GM21529 (cell line): ENCODE results near the gene RNF186.
"Not testable (repeated sequence)": the region's sequence is repeated elsewhere in the genome, so short reads cannot be mapped to it uniquely, and the experiment has no call there.

ENCODE experiments used
- ATAC-seq: cut with Tn5 transposase; IDR thresholded peaks from one replicate; pipeline ENCODE4 v1.9.1; 2021; ENCODE audit not compliant: unreplicated experiment

RNF186 gene

DNA sequence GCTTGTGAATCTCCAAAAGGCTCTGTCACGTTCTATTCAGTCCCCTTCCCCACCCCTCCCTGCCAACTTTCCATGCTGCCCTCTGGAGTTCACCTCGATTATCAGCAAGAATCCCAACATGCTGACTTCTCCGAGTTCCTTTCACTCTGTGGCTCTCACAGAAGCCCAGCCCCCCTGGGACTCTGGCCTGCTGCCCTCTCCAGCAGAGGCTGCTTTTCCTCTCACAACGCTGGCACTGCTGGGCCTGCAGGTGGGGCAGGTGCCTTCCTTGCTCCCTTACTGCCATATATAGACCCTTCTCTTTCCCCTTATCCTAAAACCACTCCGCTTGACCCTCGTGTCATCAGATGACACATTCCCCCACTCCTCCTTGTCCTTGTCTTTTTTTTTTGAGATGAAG is 10.2 kb upstream of the RNF186 start:
- ATAC-seq: no peak

DNA sequence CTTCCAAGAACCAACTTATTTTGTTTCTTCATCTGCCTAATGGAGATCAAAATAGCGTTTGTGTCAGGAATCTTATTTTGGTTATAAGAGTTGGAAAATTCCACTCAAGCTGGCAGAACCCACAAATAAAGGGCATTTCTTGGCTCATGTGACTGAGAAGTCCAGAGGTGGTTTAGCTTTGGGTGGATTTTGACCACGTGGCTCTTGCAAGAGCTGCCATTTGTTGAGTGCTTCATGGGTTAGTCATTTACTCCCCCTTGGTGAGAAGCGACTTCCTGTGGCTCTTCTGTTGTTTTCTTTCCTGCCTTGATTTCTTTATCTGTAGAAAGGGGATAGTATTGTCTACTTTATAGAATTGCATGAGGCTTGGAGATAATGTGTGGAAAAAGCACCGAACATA is 9.5 kb upstream of the RNF186 start:
- ATAC-seq: no peak

DNA sequence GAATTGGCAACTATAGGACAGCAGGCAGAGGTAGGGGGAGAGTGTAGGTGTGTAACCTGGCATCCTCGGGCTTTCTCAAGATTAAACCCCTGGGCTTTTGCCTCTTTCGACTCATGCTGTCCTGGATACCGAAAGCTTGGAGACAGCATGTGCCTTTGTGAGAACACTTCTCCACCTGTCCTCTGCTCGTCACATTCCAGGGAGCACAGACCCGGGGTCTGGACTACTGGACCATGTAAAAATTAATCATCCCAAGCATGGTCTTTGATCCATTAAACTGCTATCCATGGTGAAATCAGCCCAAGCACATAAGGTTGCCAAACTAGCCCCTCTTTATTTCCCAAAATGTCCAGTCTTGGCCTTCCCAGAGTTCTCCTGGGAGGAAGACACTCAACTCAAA is 9.0 kb upstream of the RNF186 start:
- no peak for ATAC-seq

DNA sequence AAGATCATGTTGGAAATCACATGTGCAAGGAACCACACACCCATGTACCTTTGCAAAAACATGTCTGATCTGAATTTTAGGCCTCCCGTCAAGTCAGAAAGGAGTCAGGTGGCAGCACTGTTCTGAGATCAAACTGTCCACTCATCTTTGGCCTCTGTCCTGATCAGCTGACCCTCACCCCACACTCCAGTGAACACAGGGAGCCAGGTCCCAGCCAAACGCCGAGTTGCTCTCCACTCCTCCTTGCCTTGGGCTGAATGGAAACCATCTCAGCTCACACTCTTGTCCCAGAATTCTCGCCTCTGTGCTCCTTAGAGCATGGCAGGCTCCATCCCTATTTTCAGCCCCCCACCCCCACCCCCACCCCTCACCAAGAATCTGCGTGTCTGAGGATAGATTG is 4.6 kb upstream of the RNF186 start:
- ATAC-seq: no peak

DNA sequence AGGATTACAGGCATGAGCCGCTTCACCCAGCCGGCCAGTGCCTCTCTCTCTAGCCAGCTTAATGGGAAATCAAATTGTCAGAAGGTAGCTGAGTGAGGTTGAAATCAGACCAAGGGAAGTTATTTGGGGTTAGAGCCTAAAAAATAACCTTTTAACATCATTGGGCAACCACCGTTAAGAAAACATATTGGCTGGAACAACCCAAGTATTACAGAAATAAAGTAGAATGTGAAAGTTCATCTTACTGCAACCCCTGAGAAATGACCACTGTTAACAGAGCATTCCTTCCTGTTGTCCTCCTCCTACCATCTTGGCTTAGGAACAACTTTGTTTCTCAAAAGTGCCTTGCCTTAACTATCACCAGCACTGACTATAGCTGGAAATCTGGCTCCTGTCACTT is 3.2 kb upstream of the RNF186 start:
- no peak for ATAC-seq

DNA sequence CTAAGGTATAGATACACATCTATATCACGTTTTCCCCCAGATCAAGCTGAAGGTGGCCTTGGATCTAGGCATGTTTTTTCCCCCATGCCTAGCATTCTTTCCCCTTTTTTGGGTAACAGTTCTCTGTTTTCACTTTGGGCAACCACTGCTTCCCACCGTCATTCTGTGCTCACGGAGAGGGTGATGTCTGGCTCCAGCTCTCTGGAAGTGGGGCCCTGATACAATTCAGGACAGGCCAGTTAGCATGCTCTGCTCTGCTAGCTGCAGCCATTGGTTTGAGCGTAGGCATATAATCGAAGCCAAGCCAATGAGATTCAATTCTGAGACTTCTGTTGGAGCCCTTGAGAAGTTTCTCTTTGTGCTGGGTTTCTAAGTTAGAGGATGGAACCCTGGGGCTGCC is 2.1 kb upstream of the RNF186 start:
- ATAC-seq: no peak

DNA sequence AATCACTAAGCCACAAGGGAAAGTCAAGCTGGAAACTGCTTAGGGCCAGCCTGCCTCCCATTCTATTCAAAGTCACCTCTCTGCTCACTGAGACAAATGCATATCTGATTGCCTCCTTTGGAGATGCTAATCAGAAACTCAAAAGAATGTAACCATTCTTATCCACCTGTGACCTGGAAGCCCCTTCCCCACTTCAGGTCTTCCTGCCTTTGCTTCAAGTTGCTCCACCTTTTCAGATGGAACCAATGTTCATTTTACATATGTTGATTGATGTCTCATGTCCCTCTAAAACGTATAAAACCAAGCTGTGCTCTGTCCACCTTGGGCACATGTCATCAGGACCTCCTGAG is 1.6 kb upstream of the RNF186 start:
- ATAC-seq: not testable (repeated sequence)

DNA sequence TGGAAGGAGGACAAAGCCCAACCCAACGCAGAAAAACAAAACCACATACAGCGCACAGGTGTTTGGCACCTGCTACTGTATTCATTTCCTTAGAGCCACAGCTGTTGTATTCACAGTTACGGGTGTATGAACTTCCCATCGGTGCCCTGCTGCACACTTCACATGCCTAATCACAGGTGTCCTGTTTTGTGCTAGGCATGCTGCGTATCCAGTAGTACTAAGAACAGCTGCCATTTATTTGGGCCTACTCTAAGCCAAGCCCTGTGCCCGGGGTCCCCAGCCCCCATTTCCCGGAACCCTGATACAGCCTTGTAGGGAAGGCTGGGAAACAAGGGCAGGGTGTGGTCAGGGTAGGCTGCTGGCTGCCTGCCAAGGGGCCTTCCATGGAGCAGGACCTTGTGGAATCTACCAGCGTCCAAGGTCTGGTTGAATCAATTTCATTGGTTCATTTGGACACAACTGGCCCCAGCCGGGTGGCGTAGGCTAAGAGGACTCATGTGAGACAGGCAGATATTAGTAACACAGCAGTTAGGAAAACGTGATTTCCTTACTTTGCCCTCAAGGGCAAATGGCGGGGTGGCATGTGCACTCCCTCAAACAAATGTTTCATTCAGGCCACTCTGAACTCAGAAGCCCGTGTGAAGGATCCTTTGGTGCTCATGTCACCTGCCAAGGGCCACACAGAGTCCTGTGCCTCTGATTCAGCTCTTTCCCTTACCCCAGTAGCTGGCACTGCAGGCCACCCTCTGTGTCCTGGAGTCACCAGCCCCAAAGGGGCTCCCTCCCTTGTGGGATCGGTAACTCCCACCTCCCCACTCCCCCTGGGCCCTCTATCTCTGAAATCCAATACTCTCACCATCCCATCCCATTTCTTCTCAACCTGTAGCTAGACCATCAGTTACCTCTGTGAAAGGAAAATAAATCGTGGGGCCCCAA is 986 bp upstream of the RNF186 start:
- ATAC-seq: no peak

DNA sequence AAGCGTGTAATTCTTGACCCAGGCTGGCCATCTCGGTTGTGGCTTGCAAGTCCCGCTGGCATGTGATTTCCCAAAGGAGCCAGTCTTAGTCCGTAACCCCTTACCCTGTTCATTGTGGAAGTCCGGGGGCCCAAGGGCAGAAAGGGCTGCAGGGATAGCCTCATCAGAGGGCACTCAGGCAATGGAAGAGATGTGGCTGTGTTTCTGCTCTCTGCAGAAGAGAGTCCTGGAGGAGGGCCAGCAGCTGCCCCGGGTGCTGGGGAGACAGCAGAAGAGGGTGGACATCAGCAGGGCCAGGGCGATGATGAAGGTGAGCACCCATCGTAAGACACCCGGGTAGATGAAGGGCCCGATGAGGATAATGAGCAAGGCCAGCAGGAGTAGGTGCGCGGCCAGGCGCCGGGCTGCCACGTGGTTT is 830 bp downstream of the RNF186 start:
- no peak for ATAC-seq

DNA sequence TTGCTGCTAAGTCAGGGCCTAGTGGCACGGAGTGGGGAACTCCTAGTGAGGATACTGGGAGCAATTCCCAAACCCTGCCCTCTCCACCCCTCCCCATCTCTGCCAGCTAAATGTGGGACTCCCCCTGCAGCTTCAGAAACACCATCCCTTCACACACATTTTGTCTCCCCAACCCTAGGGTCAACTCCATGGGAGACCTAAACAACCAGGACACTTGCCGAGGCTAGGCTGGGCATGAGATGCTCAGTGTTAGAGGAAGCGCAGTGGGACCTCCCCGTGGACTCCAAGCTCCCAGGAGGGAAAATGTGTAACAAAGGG is 1.5 kb downstream of the RNF186 start:
- ATAC-seq: no peak

DNA sequence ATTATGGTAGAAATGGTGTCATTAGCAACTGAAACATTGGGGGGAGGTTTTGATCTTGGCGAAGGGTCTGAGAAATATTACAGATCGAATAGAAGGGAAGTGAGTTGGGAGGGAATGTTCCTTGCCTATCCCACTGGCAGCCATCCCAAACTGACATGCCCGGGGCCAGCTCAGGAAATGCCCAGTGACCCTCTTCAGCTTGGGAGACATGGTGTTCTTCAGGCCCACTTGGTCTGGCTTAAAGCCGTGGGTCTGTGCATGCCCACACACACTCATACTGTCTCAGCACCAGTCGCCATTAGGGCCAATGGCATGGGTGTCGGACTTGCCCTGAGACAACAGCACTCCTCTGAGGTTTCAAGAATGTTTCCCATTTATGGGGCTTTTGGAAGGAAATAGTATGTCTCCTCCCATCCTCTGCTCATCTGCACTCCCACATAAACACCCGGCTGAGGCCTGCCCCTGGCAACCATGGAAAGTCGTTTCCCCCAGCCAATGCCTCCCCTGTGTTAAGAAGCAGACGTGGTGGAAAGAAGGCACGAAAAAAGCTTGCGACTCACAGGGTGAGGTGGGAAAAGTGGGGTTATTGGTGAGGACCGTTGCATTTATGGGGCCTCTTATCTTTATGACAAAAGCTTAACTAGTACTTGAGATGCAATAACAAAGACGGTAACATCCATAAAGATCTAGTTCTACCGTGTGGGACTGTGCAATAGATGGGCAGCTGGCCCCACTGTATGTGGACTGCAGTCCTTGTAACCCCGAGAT is 2.0 kb downstream of the RNF186 start:
- no peak for ATAC-seq

DNA sequence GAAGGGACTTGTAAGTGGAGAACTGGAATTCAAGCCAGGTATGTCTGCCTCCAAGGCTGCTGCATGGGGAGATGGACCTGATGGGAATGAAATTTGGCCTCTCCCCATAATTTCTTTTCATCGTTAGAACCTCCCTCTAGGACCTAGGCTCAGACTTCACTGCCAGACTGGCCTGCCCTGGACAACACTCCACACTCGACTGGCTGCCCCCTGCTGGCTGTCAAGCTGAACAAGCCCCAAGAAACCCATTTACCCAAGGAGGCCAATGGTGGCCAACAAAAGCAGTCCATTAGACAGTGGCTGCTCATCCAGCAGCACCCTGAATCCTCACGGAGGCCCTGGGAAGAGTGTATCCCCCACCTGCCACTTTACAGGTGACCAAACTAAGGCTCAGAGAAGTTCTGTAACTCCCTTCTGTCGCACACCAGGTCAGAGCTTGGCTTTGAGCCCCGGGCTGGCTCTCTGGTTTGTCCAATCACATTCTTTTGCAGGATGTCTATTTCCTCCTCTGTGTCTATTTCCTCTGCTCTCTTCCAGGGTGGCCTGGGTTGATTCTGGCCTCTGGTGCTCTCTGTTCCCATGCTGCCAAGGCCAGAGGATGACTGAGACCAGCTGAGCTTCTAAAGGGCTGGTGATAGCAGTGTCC is 3.8 kb downstream of the RNF186 start:
- ATAC-seq: no peak

DNA sequence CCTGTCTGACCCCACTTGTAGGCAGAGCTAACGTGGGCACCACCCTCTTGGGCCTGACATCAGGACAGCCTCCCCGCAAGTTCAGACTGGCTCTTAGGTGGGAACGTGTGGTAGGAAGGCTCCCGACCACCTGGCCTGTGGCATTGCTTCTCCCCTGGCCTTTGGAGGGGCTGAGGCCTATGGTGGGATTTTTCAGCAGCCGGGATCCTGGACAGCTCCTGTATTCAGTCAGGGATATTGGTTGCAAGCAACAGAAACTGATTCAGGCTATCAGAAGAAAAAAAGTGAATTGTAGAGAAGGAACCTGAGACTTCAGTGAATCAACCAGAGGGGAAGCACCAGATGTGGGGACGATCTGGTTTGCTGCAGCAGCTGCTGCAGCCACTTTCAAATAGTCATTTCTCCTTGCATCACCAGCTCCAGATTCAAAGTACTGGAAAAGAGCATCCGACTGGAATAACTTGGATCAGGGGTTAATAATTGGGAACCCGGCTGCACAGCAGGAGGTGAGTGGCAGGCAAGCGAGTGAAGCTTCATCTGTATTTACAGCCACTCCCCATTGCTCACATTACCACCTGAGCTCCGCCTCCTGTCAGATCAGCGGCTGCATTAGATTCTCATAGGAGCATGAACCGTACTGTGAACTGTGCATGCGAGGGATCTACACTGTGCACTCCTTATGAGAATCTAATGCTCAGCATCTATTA is 5.9 kb downstream of the RNF186 start:
- ATAC-seq: no peak

DNA sequence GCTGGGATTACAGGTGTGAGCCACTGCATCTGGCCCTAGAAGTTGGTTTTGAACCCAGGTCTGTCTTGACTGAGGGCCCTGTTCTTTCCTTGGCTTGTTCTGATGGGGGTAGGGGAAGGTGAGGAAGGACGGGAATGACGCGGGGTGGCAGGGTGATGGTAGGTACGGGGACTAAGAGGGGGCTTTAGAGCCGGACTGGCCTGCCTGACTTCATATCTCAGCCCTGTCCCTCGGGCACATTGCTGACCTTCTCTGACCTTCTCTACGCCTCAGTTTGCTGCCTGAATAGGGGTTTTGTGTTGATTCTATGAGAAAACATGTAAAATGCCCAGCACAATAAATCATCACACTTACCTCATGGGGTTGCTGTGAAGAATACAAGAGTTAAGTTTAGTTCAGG is 6.7 kb downstream of the RNF186 start:
- no peak for ATAC-seq

DNA sequence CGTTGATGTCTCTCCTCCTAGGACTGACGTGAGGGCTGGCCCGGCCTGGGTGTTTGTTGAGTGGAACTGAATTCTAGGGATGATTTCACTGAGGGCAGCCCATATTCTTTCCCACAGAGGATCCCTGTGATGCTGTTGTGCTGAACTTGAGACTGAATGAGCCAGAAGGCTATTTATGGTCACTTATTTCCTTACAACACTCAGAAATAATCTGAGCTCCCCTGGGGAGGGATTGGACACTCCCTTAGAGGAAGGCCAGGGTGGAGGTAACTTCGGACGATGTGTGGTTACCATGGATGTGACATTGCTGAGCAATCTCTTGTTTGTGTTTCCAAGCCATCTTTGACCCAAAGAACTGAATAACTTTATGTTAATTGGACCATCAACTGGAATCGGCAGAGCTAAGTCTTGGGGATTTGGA is 10.2 kb downstream of the RNF186 start:
- no peak for ATAC-seq

DNA sequence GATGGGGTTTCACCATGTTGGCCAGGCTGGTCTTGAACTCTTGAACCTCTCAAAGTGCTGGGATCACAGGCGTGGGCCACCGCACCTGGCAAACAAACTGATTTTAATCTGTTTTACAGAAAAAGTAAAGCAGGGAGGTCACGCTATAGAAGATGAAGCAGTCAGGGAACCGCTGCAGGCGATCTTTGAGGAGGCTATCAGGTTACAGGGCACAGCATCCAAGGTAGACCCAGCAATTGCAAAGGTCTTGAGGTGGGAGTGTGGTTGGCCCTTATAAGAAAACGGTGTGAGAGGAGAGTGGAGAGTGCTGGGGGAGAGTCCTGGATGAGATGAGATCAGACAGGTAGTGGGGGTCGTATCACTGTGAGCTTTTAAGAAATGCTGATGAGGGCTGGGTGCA is 12.8 kb downstream of the RNF186 start:
- ATAC-seq: no peak

DNA sequence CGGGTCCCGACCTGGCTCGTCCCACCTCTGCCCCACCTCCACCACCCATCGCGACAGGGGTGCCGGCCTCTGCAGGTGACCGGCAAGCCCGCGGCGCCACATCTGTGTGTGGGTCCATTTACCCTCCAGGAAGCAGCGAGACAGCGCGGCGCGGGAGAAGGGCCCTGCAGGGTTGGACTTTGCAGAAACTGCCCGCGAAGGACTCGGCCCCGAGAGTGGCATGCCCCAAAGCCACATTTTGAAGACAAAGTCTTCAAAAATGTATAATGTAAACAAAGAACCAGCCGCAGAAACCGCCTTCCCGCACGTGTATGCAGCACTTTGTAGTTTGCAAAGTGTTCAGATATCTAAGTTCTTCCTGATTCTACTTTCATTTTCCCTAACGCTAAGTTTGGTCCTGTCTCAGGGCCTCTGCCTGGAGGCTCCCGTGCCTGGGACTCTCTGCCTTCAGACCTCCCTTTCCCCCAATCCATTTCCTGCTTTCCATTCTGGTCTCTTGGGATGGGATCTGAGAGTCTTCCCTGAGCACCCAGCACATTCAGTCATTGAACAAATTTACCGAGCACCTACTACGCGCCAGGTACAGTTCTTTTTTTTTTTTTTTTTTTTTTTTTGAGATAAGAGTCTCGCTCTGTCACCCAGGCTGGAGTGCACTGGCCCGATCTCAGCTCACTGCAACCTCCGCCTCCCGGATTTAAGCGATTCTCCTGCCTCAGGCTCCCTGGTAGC is 14.8 kb downstream of the RNF186 start:
- peak; percentile 44 for ATAC-seq

DNA sequence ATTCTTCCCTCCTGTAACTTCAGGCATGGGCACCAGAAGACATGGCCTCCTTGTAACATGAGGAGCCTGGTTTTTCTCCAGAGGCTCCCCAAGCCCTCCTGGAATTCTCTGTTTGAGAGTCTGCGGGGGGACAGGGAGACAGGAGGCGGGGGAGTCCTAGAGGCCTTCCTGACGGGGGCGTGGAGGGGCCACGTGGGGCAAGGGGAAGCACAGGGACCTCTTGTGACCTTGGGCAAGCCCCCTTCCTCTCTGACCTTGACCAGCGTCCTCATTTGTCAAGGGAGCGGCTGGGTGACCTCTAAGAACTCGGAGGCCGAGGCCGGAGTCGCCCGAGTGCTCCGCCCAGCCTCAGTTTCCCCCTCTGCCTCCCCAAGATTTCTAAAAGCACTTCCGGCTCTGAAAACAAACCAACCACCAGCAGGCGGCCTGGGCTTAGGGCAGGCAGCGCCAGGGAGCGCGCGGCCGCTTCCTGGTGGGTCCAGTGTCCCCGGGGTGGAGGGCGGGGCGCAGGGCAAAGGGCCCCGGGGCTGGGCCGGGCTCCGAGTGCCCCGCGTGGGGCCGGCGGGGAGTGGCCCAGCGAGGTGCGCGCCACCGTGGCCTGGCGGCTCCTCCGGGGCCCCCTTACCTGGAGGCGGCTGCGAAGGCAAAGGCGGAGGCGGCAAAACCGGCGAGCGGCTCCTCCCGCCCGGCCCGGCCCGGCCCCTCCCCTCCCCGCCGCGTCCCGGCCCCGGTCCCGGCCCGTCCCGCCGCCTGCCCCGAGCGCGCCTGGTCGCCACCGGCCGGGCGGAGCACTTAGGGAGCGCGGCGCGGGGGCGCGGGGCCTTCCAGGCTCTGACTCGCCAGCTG is 15.6 kb downstream of the RNF186 start, which contains the start of gene TMCO4:
Gene TMCO4, minus strand, starts transcription at position 687 of the 846 bp plus-strand sequence. CDS start 19,158 bp downstream, outside the sequence.
- peak; percentile 63 for ATAC-seq

DNA sequence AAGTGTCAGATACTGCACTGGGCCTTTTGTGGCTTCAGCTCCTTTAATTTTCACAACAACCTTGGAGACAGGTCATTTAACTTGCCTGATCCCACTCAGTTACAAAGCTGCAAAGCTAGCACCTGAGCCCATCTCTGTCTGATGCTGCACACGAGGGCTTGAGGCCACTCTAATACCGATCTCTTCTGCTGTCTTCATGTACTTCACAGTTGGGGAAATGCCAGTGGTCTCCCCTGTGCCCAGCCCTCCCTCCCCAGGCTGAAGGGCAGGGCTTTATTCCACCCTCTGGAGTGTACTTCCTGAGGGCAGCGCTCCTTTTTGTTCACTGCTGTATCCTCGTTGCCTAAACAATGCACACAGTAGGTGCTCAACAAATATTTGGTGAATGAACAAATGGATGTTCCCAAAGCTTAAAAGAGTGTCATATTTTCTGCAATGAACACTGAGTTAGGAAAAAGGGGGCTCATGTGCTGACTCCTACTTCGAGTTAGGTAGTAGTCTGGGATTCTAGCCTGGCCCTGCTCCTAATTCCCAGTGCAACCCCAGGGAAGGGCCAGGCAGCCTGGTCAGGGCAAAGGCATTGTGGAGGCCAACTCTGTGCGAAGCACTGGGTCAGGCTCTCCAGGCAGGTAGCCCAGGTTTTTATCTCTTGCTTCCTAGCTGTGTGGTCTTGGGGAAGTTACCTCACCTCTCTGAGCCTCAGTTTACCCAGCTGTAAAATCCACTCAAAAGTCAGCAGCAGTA is 16.4 kb downstream of the RNF186 start:
- no peak for ATAC-seq
